NOMO-1 treated with dmso at 0.1 percent for 144 hours (cell line): ENCODE data around the gene DDX39A.
"Not testable (repeated sequence)": the region's sequence is repeated elsewhere in the genome, so short reads cannot be mapped to it uniquely, and the experiment has no call there.

Experiments used
- DNase-seq: peaks from one replicate; lab custom pipeline; 2025; ENCODE audit not compliant: unreplicated experiment; lab: John Stamatoyannopoulos, UW

Gene DDX39A

DNA sequence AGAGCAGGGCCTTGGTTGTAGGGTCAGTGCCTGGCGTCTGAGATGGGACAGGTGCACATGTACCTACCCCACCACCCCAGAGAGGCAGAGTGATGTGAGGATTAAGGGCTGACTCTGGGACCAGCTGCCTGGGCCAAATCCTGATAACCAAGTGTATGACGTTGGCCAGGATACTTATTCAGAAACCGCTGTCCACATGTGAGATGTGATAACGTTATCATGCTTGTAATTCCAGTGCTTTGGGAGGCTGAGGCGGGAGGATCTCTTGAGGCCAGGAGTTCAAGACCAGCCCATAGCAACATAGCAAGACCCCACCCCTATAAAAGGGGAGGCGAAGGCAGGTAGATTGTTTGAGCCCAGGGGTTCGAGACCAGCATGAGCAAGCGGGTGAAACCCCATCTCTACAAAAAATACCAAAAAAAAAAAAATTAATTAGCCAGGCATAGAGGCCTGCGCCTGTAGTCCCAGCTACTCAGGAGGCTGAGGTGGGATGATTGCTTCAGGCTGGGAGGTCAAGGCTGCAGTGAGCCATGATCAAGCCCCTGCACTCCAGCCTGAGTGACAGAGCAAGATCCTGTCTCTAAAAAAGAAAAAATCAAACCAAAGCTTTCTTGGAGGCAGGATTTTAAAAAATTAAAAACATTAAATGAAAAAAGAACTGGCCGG, 27.9 kb downstream of the DDX39A start:
- DNase-seq, result no peak

DNA sequence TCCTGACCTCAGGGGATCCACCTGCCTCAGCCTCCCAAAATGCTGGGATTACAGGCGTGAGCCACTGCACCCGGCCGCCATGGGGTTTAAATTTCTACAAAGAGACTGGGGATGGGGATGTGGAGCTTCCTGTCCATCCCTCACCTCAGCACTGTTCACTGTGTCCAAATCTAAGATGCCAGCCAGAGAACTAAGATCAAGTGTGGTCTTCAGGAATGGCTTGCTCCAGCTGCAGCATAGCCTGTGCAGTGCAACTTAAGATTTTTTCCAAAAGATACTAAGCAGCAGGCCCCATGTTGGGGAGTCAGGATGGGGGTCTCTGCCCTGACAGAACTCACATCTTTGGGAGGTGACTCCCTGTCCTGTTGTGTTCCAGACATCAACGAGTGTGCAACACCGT, 28.6 kb downstream of the DDX39A start:
- DNase-seq, result no peak

DNA sequence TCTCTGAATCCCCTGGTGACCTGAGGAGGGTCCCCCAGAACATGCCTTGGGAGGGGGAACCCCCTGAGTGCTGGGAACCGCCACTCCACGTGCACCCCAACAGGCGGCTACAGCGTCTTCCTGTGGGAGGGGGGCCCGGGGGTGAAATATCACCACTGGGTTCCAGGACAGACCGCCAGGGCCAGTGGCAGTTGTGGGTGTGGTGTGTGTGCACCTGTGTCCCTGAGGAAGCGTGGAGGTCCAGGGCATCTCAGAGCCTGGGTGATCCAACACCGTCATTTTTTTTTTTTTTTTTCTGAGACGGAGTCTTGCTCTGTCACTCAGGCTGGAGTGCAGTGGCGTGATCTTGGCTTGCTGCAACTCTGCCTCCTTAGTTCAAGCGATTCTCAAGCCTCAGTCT, 33.6 kb downstream of the DDX39A start:
- no peak for DNase-seq

DNA sequence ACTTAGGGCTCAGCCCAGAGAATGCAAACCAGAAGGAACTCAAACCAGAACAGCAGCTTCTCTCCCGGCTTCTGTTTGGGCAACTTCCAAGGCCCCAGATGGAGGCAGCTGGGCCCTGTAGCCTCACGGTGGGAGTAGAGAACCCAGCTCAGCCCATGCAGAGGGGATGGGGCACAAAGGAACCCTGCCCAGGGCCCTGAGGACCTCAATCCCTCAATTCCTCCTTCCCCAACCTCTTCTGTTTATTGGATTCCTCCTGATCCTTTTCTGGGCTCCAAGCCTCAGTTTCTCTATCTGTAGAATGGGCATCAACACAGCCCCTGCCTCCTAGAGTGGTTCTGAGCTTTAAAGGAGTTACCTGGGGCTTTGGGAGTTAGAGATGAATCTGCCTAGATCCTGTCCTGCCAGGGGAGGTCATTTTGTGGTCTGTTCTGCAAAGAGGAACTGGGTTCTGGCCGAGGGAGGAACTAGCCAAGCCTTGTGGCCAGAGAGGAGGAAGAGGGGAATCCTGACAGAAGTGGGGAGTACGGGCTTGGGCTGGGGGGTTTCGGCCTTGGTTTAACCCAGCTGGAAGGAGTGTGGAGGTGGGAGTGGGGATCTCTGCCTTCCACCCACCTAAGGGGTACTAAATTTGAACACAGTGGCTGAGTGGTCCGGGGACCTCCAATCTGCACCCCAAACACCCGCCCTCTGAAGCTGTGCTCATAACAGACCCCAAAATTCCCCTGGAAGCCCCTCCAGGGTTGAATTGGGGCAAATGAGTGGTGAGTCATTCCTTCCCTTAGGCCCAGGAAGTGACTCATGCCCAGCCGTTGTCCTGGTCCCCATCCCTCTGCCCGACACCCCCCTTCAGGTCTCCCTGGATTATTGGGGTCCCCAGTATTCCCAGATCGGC, 35.2 kb downstream of the DDX39A start:
- DNase-seq, result peak; percentile 73

DNA sequence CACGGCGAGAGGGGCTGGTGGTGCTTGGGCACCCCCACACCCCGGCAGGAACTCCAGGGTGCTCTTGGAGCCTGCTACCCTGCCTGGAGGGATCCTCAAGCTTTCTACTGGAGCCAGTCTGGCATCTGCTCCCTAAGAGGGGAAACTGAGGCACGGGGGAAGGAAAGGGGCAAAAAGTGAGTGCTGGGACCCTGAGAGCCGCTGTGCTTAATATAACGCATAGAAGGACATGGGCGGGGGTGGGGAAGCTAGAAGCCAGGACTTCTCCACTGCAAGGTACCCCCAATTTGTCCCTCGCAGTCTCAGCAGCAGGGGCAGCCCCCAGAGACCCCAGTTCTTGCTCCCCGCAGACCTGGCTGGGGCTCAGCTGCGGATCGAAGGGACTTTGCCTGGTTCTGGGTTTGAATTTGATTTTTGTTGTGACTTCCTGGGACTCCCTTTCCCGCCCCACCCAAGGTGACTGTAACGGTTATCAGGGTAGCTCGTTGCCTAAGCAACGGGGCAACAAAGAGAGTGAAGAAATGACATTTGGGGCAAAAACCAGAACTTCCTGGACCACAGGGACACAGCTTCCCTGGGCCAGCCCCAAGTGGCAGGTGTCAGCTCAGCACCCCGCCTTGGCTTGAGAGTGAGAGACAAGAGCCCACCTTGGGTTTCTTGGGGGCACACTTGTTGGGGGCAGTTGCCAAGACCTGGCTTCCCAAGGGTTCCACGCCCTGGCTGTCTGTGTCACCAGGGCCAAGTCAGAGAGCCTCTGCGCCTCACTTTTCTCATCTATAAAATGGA, 37.3 kb downstream of the DDX39A start:
- DNase-seq, result no peak

DNA sequence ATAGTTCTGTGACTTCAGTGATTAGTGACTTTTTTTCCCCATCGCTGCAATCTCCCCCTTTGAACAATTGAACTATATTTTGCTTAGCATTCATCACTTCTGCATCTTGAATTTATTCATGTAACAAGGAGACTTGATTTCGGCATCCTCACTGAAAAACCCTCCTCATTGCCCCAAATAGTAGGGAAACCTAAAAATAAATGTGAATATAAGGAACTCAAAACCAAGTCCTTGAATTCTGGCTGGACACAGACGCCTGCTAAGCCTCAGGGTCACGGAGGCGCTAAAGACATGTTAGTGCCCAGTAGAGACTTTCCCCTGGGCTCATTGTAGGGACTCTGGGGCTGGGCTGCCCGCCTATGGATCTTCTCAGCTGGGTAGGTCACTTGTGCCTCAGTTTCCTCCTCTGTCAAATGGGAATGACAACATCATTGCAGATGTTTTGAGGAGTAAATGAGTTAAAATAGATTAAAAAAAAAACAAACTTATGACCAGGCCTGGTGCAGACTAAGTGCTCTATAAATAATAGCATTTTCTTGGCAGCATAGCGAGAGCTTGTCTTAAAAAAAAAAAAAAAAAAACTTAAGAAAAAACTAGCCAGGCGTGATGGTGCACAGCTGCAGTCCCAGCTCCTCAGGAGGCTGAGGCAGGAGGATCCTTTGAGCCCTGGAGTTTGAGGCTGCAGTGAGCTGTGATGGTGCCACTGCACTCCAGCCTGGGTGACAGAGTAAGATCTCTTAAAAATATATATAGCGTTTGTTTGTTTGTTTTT, 39.7 kb downstream of the DDX39A start:
- no peak for DNase-seq

DNA sequence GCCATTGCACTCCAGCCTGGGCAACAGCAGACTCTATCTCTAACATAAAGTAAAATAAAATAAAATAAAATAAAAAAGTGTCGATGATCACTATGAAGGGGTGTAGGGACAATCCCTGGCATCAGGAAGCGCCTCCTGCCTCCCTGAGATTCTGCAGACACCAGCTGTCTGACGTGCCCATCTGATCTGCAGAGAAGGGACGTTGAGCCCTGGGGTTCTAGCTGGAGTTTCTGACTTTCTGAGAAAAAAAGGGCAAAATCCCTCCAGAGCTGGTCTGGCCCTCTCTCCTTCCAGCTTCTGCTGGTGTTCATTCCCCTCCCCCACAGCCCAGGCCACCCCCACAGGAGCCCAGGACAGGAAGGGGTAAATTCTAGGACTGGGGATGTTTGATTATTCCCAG, 40.3 kb downstream of the DDX39A start:
- no peak for DNase-seq

DNA sequence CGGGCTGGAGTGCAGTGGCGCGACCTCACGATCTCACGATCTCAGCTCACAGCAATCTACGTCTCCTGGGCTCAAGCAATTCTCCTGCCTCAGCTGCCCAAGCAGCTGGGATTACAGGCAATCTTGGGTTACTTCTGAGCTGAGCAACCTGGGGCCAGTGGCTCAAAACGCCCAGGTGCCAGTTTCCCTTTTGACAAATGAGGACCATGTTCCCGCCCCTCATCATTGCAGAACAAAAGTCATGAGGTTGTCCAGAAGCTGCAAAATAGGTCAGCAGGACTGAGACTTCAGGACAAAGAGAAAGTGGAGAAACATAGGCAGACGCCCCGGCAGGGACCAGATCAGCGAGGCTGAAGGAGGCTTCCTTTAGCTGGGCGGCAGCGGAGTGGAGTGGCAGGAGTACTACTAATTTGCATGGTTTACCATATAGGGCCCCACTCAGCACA, 41.2 kb downstream of the DDX39A start:
- no peak for DNase-seq

DNA sequence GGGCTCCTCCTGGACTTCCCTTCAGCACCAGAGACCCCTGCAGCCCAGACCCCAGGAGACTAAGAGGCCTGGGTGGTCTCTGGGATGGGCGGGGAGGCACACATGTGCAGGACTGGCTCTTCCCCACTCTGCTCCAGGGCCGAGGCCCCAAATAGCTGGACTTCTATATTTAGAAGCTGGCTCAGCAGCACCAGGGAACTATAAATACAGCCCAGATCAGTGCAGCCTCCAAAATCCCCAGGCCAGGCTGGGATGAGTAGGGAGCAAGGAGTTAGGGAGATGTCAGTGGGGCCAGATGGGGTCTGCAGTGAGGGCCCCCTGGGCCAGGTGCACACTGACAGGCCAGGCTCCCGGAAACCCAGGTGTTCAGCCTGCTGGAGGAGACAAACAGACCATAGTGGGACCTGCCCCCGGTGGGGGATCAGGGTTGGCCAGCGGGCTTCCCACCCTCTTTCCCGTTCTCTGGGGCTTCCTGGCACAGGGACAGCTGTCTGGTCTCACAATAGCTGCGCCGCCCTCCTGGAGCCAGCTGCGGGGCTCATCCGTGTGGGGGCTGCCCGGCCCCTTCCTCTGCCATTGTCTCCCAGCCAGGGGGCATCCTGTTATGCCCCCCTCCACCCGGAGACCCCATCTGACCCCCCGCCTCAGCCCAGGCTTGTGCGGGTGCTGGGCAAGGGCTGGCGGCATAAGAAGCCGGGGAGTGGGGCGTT, 43.4 kb downstream of the DDX39A start:
- DNase-seq, result no peak

DNA sequence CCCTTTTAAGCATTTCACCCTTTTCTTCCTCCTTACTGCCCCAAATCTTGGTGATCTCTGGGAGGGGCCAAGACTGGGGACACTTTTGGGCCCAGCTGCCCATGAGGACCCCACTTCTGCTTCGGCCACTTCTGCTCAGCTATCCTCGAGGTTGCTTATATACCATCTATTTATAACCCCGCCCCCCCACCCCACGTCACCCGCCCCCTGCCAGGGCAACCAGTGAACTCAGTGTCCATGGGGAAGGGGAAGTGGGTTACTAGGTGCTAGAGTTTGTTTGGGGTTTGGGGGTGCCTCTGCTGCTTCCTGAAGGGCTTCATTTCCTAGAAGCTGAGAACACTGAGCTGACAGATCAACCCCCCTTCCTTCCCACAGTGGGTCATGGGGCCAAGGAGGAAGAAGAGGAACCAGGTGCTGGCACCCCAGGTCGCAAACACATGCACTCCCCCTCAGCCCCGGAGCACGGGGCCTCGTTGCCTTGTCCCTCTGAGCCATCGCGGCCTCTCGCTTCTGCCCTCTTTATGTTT, 44.0 kb downstream of the DDX39A start:
- peak; percentile 75 for DNase-seq

DNA sequence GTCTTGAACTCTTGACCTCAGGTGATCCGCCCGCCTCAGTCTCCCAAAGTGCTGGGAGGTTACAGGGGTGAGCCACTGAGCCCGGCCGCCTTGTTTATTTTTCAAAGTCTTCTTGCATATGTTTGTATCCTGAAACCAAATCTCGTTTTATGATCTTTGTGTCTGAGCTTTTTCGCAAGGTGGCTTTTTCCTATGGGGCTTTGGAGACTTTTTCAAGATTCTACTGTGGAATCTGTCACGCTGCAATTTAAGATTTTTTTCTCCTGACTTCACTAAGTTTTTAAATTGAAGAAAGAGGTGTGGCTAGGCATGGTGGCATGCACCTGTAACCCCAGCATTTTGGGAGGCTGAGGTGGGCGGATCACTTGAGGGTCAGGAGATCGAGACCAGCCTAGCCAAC, 44.8 kb downstream of the DDX39A start:
- DNase-seq, result not testable (repeated sequence)

DNA sequence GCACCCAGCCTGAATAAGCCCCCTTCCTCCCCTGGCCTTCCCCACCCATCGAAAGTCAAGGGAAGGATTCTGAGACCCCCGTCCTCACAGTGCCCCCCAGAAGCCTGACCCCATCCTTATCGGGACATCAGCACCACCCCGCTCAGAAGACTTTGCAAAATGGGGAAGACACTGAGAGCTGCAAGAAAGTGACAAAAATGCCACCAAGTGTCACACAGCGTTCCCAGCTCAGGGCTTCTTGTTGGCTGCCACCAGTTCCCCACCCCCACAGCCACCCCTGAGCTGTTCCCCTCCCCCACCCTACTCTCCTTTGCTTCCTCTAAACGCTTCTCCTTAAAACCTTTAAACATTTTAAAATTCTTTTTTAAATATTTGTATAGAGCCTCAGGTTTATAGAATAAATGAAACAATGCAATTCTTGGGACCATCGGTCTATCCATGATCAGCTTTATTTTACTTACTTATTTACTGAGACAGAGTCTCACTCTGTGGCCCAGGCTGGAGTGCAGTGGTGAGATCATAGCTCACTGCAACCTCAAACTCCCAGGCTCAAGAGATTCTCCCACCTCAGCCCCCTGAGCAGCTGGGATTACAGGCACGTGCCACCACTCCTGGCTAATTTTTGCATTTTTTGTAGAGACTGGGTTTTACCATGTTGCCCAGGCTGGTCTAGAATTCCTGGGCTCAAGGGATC, 46.6 kb downstream of the DDX39A start:
- not testable (repeated sequence) for DNase-seq

DNA sequence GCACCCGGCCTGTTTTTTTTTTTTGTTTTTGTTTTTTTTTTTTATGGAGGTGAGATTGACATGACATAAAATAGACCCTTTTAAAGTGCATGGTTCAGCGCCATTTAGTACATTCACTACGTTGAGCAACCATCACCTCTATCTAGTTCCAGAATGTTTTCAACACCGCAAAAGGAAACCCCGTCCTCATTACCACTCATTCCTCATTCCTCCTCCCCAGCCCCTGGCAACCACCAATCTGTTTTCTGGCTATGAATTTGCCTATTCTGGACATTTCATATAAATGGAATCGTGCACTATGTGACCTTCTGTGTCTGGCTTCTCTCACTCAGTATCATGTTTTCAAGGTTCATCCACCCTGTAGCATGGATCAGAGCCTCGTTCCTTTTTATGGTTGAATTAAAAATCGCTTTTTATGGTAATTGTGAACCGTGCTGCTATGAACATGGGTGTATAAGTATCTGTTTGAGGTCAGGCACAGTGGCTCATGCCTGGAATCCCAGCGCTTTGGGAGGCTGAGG, 47.8 kb downstream of the DDX39A start:
- DNase-seq, result no peak

DNA sequence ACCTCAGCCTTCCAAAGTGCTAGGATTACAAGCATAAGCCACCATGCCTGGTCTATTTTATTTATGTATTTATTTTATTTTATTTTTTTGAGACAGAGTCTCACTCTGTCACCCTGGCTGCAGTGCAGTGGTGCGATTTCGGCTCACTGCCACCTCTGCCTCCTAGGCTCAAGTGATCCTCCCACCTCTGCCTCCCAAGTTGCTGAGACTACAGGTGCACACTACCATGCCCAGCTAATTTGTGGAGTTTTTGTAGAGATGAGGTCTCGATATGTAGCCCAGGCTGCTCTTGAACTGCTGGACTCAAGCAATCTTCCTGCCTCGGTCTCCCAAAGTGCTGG, 48.2 kb downstream of the DDX39A start:
- DNase-seq, result no peak

DNA sequence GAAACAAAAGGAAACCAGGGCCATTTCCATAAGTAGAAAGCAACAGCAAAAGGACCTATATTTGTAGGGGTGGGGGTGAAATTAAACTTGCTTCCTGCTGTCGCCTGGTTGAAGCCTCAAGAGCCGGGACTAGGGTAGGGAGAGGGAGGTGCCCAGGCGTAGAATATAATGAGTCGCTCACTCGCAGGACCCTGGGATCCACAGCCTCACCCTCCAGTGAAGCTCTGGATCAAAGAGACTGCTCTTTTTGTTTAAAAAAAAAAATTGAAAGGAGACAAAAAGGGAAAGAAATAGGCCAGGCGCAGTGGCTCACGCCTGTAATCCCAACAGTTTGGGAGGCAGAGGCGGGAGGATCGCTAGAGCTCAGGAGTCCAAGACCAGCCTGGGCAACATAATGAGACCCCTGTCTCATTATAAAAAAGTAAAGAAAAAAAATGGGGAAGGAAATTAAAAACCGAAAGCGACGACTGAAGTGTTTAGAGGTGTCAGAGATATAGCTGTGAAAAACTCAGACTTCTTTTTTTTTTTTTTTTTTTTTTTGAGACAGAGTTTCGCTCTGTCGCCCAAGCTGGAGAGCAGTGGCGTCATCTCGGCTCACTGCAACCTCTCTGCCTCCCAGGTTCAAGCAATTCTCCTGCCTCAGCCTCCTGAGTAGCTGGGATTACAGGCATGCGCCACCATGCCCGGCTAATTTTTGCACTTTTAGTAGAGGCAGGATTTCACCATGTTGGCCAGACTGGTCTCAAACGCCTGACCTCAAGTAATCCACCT, 48.8 kb downstream of the DDX39A start:
- peak; percentile 25 for DNase-seq

DNA sequence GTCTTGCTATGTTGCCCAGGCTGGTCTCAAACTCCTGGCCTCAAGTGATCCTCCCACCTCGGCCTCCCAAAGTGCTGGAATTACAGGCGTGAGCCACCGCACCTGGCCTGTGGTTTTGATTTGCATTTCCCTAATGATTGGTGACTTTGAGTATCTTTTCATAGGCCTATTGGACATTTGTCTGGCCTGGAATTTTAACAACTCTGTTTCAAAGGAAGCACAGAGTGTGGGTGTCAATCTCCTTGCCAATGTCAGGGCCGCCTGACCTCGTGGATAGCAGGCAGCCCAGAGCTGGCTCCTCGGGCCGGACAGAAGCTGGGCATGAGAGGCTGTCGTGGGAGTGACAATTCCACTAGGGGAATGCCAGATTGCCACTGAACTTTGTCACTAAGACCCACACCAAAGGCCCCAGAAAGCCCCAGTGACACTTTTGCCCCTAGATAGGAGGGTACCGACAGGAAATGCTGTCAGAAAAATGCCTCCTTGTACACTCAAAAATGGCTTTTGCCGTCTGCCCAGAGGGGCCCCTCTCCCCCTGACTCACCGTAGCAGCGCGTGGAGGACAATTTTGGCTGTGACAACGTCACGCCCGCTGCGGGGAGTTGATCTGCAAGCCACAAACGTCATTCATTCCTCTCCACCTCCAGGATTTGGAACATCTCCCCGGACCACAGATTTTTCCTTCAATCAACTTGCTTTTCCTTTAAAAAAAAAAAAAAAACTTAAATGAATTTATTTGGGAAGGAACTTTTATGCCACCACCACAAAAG, 49.6 kb downstream of the DDX39A start:
- DNase-seq, result no peak

DNA sequence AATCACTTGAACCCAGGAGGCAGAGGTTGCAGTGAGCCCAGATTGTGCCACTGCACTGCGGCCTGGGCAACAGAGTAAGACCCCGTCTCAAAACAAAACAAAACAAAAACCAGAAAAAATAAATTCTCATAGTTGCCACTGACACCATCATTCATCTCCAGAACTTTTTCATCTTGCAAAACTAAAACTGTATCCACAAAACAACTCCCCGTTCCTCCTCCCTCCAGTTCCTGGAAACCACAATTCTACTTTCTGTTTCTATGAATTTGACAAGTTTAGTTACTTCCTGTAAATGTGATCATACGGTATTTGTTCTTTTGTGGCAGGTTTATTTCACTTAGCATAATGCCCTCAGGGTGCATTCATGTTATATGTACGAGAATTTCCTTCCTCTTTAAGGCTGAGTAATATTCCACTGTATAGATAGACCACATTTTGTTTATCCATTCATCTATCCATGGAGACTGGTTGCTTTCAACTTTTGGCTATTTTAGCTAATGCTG, 51.1 kb downstream of the DDX39A start:
- DNase-seq, result peak; percentile 49

DNA sequence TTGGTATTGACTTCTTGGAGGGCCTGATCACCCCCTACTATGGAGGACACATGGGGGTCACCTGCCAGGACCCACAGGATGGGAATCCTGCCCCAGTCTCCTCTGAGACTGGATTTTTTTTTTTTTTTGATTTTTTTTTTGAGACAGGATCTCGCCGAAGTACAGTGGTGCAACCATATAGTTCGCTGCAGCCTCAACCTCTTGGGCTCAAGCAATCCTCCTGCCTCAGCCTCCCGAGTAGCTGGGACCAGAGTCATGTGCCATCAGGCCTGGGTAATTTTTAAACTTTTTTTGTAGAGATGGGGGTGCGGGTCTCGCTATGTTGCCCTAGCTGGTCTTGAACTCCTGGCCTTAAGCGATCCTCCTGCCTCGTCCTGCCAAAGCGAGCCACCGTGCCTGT, 52.1 kb downstream of the DDX39A start:
- DNase-seq, result no peak
